ENCODE measurements around the gene ATG2A. TPM values are rescaled to one million over a fixed set of nuclear protein-coding genes. Genes with fewer than 3 reads are reported as not detected.

ATG2A gene
- total and polyA plus RNA-seq, 2 of the 8 experiments (the other 6 are each of a cell fraction or from before 2014, with no cell fraction given) = 12.1 to 22.1 TPM

DNA sequence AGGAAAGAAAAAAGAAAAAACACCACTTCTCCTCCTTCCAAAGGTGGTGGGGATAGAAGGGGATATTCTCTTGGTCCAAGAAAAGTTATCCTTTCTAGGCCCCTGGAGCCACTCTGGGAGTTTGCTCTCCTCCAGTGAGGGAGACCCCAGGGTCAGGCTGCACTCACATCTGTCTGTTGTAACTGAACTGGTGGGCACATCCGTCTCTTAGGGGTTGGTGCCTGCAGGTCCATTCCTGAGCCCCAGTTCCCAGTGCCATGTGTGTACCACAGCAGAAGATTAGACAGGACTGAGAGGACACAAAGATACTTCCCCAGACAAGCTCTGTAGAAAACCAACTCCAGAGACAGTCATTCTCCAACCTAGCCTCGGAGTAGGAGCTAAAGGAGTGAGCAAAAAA lies 3.1 kb upstream of the ATG2A start:
- no peak overlapping the region for H2BK20ac ChIP-seq (ENCODE audit: low read length)
- H3K14ac ChIP-seq (ENCODE audit: insufficient read length) = no peak overlapping the region
- H2BK5ac ChIP-seq (ENCODE audit: low read depth, low read length) = no peak overlapping the region
- WGBS, 2 experiments (ENCODE audit: extremely low coverage in 1 of 2, insufficient coverage in 1 of 2, insufficient read length in 1 of 2, insufficient replicate concordance in 2 of 2, low coverage in 1 of 2, low lambda C conversion rate in 2 of 2, missing lambda C conversion rate in 1 of 2) = 82% methylated on average over 2 of the region's 2 CpGs; no CpG with 5 or more reads in 1 of the 2 experiments
- H3K23me2 ChIP-seq (ENCODE audit: low read depth, low read length) = peaks cover 21% of the 10 kb centered on the region
- no peak overlapping the region for H4K91ac ChIP-seq (replicated peaks; ENCODE audit: insufficient read length, low read length)
- H3K9me3 ChIP-seq (ENCODE audit: insufficient read depth in 2 of 2, low read depth in 1 of 2, low read length in 1 of 2) = no peaks in the 10 kb centered on the region
- H3K36me3 ChIP-seq (ENCODE audit: control insufficient read depth in 2 of 4, insufficient read depth in 4 of 4, low read length in 3 of 4) = no peaks in the 10 kb centered on the region
- no peak overlapping the region for H4K8ac ChIP-seq (ENCODE audit: extremely low read depth, insufficient read depth, low read length)
- no peak overlapping the region for H2BK15ac ChIP-seq (ENCODE audit: low read length)
- no peak overlapping the region for H2BK12ac ChIP-seq (ENCODE audit: low read depth, low read length)
- H3K4ac ChIP-seq (replicated peaks; ENCODE audit: insufficient read length, low read depth, low read length) = no peak overlapping the region
- no peak overlapping the region for H3K23ac ChIP-seq (ENCODE audit: insufficient read length)
- DNase-seq (ENCODE audit: low read depth in 1 of 2, low spot score in 2 of 2) (no peak), FAIRE-seq (no peak)
- H3K9ac ChIP-seq (replicated peaks in 1 of 4; ENCODE audit: extremely low read depth in 1 of 4, low read depth in 3 of 4, low read length in 3 of 4) = no peak overlapping the region
- 0 out of 2 replicates have a peak, but pooled peaks cover 3% of the 10 kb centered on the region for H3K79me1 ChIP-seq (ENCODE audit: low read depth, low read length)
- no peak overlapping the region for H3K27ac ChIP-seq (ENCODE audit: low read depth, low read length)
- H3K56ac ChIP-seq (replicated peaks; ENCODE audit: insufficient read length, low read depth, low read length) = no peak overlapping the region
- peaks cover 0 to 17% (median 8%) of the 10 kb centered on the region in 4 experiments; a peak in 6 of 7 replicates for H3K4me1 ChIP-seq (replicated peaks in 1 of 4; ENCODE audit: control insufficient read depth in 3 of 4, insufficient read depth in 4 of 4, low read length in 3 of 4)
- no peak overlapping the region for H3K4me2 ChIP-seq (ENCODE audit: insufficient read depth in 1 of 2, low read depth in 2 of 2, low read length in 2 of 2)
- H2AFZ ChIP-seq (ENCODE audit: low read length) = no peak overlapping the region
- no peak overlapping the region for H4K5ac ChIP-seq (ENCODE audit: insufficient read length, low read depth, low read length)
- H4K20me1 ChIP-seq (replicated peaks in 1 of 2; ENCODE audit: control insufficient read depth in 1 of 2, insufficient read depth in 2 of 2, low read length in 2 of 2) = no peaks in the 10 kb centered on the region
- H3K4me3 ChIP-seq (ENCODE audit: extremely low read depth in 1 of 4, insufficient read depth in 2 of 4, low read depth in 3 of 4, low read length in 4 of 4) = no peak overlapping the region
- ChIA-PET CTCF (ENCODE audit: partially characterized antibody) (interaction anchor here (1.1 to 6.1 kb wide), 5 partner anchors 8 to 76 kb away, joined by 3 to 37 read pairs (median 13); partner anchors contain the start of gene BATF2), POLR2A (ENCODE audit: partially characterized antibody) (no interaction called here)
- no peaks in the 10 kb centered on the region for H3K79me2 ChIP-seq (ENCODE audit: control insufficient read depth in 1 of 2, insufficient read depth in 2 of 2, low read length in 2 of 2)
- no peak overlapping the region for H2BK120ac ChIP-seq (replicated peaks; ENCODE audit: low read depth, low read length)
- no peak overlapping the region for H3K18ac ChIP-seq (ENCODE audit: extremely low read depth, low read length)
- peaks cover 0 to 3% (median 1%) of the 10 kb centered on the region in 4 experiments; a peak in 1 of 7 replicates for H3K27me3 ChIP-seq (replicated peaks in 1 of 4; ENCODE audit: control insufficient read depth in 3 of 4, extremely low read depth in 1 of 4, insufficient read depth in 3 of 4, low read length in 3 of 4)
- no peak overlapping the region for H2AK5ac ChIP-seq (ENCODE audit: low read depth, low read length)
- TF ChIP-seq JUND (IDR thresholded peaks at IDR 0.05; ENCODE audit: low read length) = no peak
- TF ChIP-seq PHF8 (conservative IDR thresholded peaks at IDR 0.05; ENCODE audit: low read depth, low read length) = no peak
- TF ChIP-seq BRCA1 (IDR thresholded peaks at IDR 0.05; ENCODE audit: low read depth, low read length) = no peak
- no peak for TF ChIP-seq POLR2A (IDR thresholded peaks at IDR 0.05; ENCODE audit: control extremely low read depth in 1 of 2, low read depth in 2 of 2, low read length in 2 of 2)
- TF ChIP-seq CTBP2 (IDR thresholded peaks at IDR 0.05; ENCODE audit: borderline replicate concordance, insufficient read depth, insufficient read length, low read length) = no peak
- no peak for TF ChIP-seq MAFK (IDR thresholded peaks at IDR 0.05; ENCODE audit: low read depth, low read length)
- no peak for TF ChIP-seq RXRA (IDR thresholded peaks at IDR 0.05; ENCODE audit: insufficient read depth, low read depth, low read length)
- no peak for TF ChIP-seq CTCF (IDR thresholded peaks at IDR 0.05; ENCODE audit: control extremely low read depth in 1 of 3, insufficient read depth in 1 of 3, low read depth in 1 of 3, low read length in 3 of 3)
- no peak for TF ChIP-seq KDM5A (IDR thresholded peaks at IDR 0.05; ENCODE audit: low read length)
- TF ChIP-seq YY1 (IDR thresholded peaks at IDR 0.05; ENCODE audit: low read depth, low read length) = no peak
- no peak for TF ChIP-seq CBX5 (IDR thresholded peaks at IDR 0.05; ENCODE audit: low read depth, low read length)
- TF ChIP-seq TEAD4 (IDR thresholded peaks at IDR 0.05; ENCODE audit: low read depth, low read length) = no peak
